Endothelial cell of umbilical vein (primary cell): ENCODE measurements around the gene GNAT1. TPM values are rescaled to one million over a fixed set of nuclear protein-coding genes. Genes with fewer than 3 reads are reported as not detected.

ENCODE experiments used
- BruUV-seq: library from RNA; stranded (reverse); fragments of 400-500 nt; replicated peaks from 2 replicates; lab custom pipeline; 2021; lab: Mats Ljungman, UMichigan
- CTCF ChIA-PET: fragments of 300-600, 350-600 bp; sonication (Branson Sonifier 250); formaldehyde crosslinking; loops from one replicate; lab custom pipeline; 2021; ENCODE audit warnings: antibody characterized with exemption, inconsistent platforms; lab: Charles Lee
- POLR2A ChIA-PET: fragments of 300-600, 350-600 bp; sonication (Branson Sonifier 250); formaldehyde crosslinking; loops from one replicate; lab custom pipeline; 2021; ENCODE audit warnings: antibody characterized with exemption, inconsistent platforms; lab: Charles Lee
- DNase-seq: peaks from one replicate; pipeline ENCODE4 v3.0.0-alpha.2; 2011; ENCODE audit warnings: low read depth, low spot score
- FAIRE-seq: peaks from 2 replicates; lab custom pipeline; 2011; peaks lifted over from hg19 to GRCh38; lab: Jason Lieb, UNC
- H2AFZ ChIP-seq: 2 replicates; pipeline ENCODE4 v1.6.0; 2012; ENCODE audit warnings: low read depth, low read length, control low read depth, inconsistent platforms
- H3K27ac ChIP-seq: 2 replicates; pipeline ENCODE4 v1.5.1; 2011; ENCODE audit warnings: low read depth, mild to moderate bottlenecking, control low read depth, low read length, moderate library complexity; ENCODE audit not compliant: insufficient read depth
- H3K27me3 ChIP-seq, 2 experiments: 2 replicates each; pipeline versions ENCODE4 v1.6.0 to v1.6.1; 2011; ENCODE audit warnings: low read length in 2 of 2, mixed read lengths in 1 of 2; ENCODE audit not compliant: control insufficient read depth in 2 of 2, insufficient read depth in 2 of 2
- H3K36me3 ChIP-seq, 2 experiments: 2 replicates in 1 of 2; 3 replicates in 1 of 2; pipeline ENCODE4 v1.5.1; 2011; ENCODE audit warnings: low read length in 2 of 2, mild to moderate bottlenecking in 1 of 2, moderate library complexity in 1 of 2; ENCODE audit not compliant: control insufficient read depth in 2 of 2, insufficient read depth in 2 of 2; ENCODE audit errors: extremely low read depth in 1 of 2
- H3K4me1 ChIP-seq: 3 replicates; pipeline ENCODE4 v1.5.1; 2011; ENCODE audit warnings: mild to moderate bottlenecking, low read length; ENCODE audit not compliant: control insufficient read depth, insufficient read depth; ENCODE audit errors: extremely low read depth
- H3K4me2 ChIP-seq: 2 replicates; pipeline ENCODE4 v1.6.1; 2011; ENCODE audit warnings: low read length, control low read depth, mixed read lengths; ENCODE audit not compliant: insufficient read depth
- H3K4me3 ChIP-seq, 3 experiments: fragments of 200-600 bp in 1 of 3; sonication (generic), shearing (Covaris generic) in 1 of 3; replicated peaks in 1 of 3; 2 replicates each; pipeline ENCODE4 v1.5.1; 2011 to 2016; ENCODE audit warnings: control low read depth in 3 of 3, low read length in 3 of 3, mild to moderate bottlenecking in 2 of 3, inconsistent platforms in 1 of 3, low read depth in 1 of 3, moderate library complexity in 1 of 3; ENCODE audit not compliant: insufficient read depth in 1 of 3
- H3K79me2 ChIP-seq: 2 replicates; pipeline ENCODE4 v1.6.0; 2012; ENCODE audit warnings: low read length, inconsistent platforms; ENCODE audit not compliant: control insufficient read depth, insufficient read depth
- H3K9ac ChIP-seq: replicated peaks from 2 replicates; pipeline ENCODE3; 2011; ENCODE audit warnings: low read length, control low read depth; ENCODE audit not compliant: insufficient read depth; ENCODE audit errors: extremely low read depth
- H3K9me1 ChIP-seq: replicated peaks from 3 replicates; pipeline ENCODE4 v1.6.0; 2011; ENCODE audit warnings: mild to moderate bottlenecking, low read length; ENCODE audit not compliant: control insufficient read depth, insufficient read depth; ENCODE audit errors: extremely low read depth
- H3K9me3 ChIP-seq: replicated peaks from 2 replicates; pipeline ENCODE4 v1.5.1; 2012; ENCODE audit warnings: low read length, inconsistent platforms; ENCODE audit not compliant: control insufficient read depth, insufficient read depth
- H4K20me1 ChIP-seq: replicated peaks from 2 replicates; pipeline ENCODE3; 2011; ENCODE audit warnings: mild to moderate bottlenecking, low read length; ENCODE audit not compliant: control insufficient read depth, insufficient read depth; ENCODE audit errors: extremely low read depth
- FOS ChIP-seq: IDR thresholded peaks from 2 replicates; pipeline ENCODE4 v1.6.1; 2011; ENCODE audit warnings: mild to moderate bottlenecking, low read length, moderate library complexity, borderline replicate concordance; ENCODE audit not compliant: insufficient read depth
- GATA2 ChIP-seq: IDR thresholded peaks from 2 replicates; pipeline ENCODE4 v1.7.0; 2011; ENCODE audit warnings: low read depth, mild to moderate bottlenecking, moderate library complexity, mixed read lengths, low read length; ENCODE audit not compliant: insufficient read length, insufficient read depth
- POLR2A ChIP-seq: IDR thresholded peaks from 2 replicates; pipeline ENCODE4 v1.6.1; 2012; ENCODE audit warnings: low read depth, mild to moderate bottlenecking, control low read depth, low read length
- POLR2AphosphoS5 ChIP-seq: IDR thresholded peaks from 2 replicates; pipeline ENCODE4 v1.6.1; 2012; ENCODE audit warnings: low read depth, mild to moderate bottlenecking, control low read depth, low read length, moderate library complexity; ENCODE audit not compliant: insufficient read depth
- dilution Hi-C: fragments of 300-500 bp; cut with MboI; formaldehyde crosslinking; loops from one replicate; pipeline ENCODE4 v1.15.0; 2019; ENCODE audit warnings: low sequenced_read_pairs; ENCODE audit not compliant: extremely low pct_ligation_motif_present
- intact Hi-C: fragments of 100-400 bp; cut with micrococcal nuclease; formaldehyde crosslinking; loops from one replicate; pipeline ENCODE4 v1.10.0; 2022
- polyA plus RNA-seq, 4 experiments: library from polyadenylated mRNA; depleted of rRNA in 3 of 4; stranded (reverse) in 3 of 4; unstranded in 1 of 4; fragments of >200 nt; gene quantifications; 2 replicates each; pipeline versions ENCODE4 v1.2.1 to v1.2.3, GENCODE V29; 2011 to 2012; ENCODE audit warnings: missing spikeins in 1 of 4
- total RNA-seq: library from RNA; stranded (reverse); gene quantifications from 2 replicates; pipeline ENCODE4 v1.2.3, GENCODE V29; 2021
- TF ChIP-seq, protein P1 (sequence below), 2 donors: IDR thresholded peaks; 1 replicate in 1 of 2; 2 replicates in 1 of 2; pipeline ENCODE4 v1.5.1; 2011; ENCODE audit warnings: low read length in 2 of 2, mild to moderate bottlenecking in 2 of 2, moderate library complexity in 2 of 2, control low read depth in 1 of 2, inconsistent platforms in 1 of 2, low read depth in 1 of 2; ENCODE audit not compliant: insufficient read depth in 1 of 2; ENCODE audit errors: extremely low read depth in 1 of 2

Gene GNAT1
- total and polyA plus RNA-seq, 2 donors (not counting 3 experiments of a cell fraction or from before 2014, with no cell fraction given): 0.77 TPM; not detected in 1

DNA sequence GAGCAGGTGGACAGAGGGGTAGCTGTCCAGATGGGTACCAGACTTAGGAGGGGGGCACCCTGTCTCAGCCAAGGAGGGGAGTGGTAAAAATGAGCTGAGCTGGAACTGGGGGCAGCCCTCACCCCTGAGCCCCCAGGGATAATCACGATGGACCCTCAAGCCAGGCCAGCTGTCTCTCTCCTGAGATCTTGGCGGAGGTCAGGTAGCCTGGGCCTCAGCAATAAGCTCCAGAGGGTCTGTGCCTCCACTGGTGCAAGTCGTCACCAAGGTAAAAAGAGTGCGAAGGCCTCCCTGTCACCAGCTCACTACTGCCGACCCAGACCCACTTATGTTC, 18.7 kb downstream of the GNAT1 start:
- dilution Hi-C loops (no loop called here), intact Hi-C loops (no loop called here)
- Histone ChIP-seq H3K9me3 (no peaks in the 10 kb centered on the region), H3K27ac (no peak overlapping the region), H2AFZ (no peak overlapping the region), H3K9ac (no peak overlapping the region), H4K20me1 (no peaks in the 10 kb centered on the region), H3K4me2 (no peak overlapping the region), H3K4me3 (no peak overlapping the region), H3K9me1 (no peaks in the 10 kb centered on the region), H3K27me3 (peaks cover 9 to 10% of the 10 kb centered on the region in 2 experiments), H3K36me3 (no peaks in the 10 kb centered on the region), H3K79me2 (no peaks in the 10 kb centered on the region), H3K4me1 (peaks cover 3% of the 10 kb centered on the region)
- no peak for TF ChIP-seq POLR2A
- no peak for TF ChIP-seq POLR2AphosphoS5
- no peak for TF ChIP-seq GATA2
- TF ChIP-seq, protein P1, sequence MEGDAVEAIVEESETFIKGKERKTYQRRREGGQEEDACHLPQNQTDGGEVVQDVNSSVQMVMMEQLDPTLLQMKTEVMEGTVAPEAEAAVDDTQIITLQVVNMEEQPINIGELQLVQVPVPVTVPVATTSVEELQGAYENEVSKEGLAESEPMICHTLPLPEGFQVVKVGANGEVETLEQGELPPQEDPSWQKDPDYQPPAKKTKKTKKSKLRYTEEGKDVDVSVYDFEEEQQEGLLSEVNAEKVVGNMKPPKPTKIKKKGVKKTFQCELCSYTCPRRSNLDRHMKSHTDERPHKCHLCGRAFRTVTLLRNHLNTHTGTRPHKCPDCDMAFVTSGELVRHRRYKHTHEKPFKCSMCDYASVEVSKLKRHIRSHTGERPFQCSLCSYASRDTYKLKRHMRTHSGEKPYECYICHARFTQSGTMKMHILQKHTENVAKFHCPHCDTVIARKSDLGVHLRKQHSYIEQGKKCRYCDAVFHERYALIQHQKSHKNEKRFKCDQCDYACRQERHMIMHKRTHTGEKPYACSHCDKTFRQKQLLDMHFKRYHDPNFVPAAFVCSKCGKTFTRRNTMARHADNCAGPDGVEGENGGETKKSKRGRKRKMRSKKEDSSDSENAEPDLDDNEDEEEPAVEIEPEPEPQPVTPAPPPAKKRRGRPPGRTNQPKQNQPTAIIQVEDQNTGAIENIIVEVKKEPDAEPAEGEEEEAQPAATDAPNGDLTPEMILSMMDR (IDR thresholded peaks at IDR 0.05; ENCODE audit: extremely low read depth in 1 of 2, insufficient read depth in 1 of 2, low read depth in 1 of 2, low read length in 2 of 2): no peak
- no peak for TF ChIP-seq FOS
- CTCF ChIA-PET: interaction anchor here (1.4 to 6.4 kb wide), 6 partner anchors 8 to 50 kb away, joined by 3 to 53 read pairs (median 12); no protein-coding TSS in a partner anchor
- no TSS peak for BruUV-seq
- DNase-seq (no peak), FAIRE-seq (no peak)
- POLR2A ChIA-PET: no interaction called here
